KBM-7 (cell line): ENCODE measurements around the gene PPP4C.

Experiments
- DNase-seq: peaks from one replicate; pipeline ENCODE4 v3.0.0-alpha.2; 2015
- in situ Hi-C: fragments of 300-500 bp; cut with MboI; formaldehyde crosslinking; loops from 2 replicates; pipeline ENCODE4 v1.14.3; 2020; ENCODE audit warnings: low sequenced_read_pairs, low pct_unique_long_range_greater_than_20kb, mixed read lengths

PPP4C gene

GRCh38 chr16:30070490-30070889 is 5.3 kb upstream of the PPP4C start:
- in situ Hi-C loops = no loop called here

GRCh38 chr16:30076276-30076791 is 540 bp downstream of the PPP4C start:
- in situ Hi-C loops = no loop called here
- no peak for DNase-seq

More at GRCh38 chr16:30070490-30070889, 5.3 kb upstream of the PPP4C start:
- DNase-seq = no peak

GRCh38 chr16:30077656-30078055 is 1.9 kb downstream of the PPP4C start:
- in situ Hi-C loops = no loop called here

GRCh38 chr16:30078744-30079143 is 3.0 kb downstream of the PPP4C start:
- no peak for DNase-seq
- in situ Hi-C loops = no loop called here

More at GRCh38 chr16:30077656-30078055, 1.9 kb downstream of the PPP4C start:
- no peak for DNase-seq

GRCh38 chr16:30079480-30079879 is 3.7 kb downstream of the PPP4C start:
- in situ Hi-C loops = no loop called here
- DNase-seq = no peak

GRCh38 chr16:30082545-30083090 is 6.8 kb downstream of the PPP4C start:
- no peak for DNase-seq

GRCh38 chr16:30083216-30084055 is 7.6 kb downstream of the PPP4C start:
- DNase-seq = no peak
- in situ Hi-C loops = no loop called here

More at GRCh38 chr16:30082545-30083090, 6.8 kb downstream of the PPP4C start:
- in situ Hi-C loops = no loop called here

GRCh38 chr16:30084096-30084815 is 8.5 kb downstream of the PPP4C start:
- no peak for DNase-seq
- in situ Hi-C loops = no loop called here

GRCh38 chr16:30084816-30085159 is 9.0 kb downstream of the PPP4C start:
- in situ Hi-C loops = no loop called here
- no peak for DNase-seq

- in situ Hi-C loops = no loop called here
These were observed 9.5 kb downstream of the PPP4C start for GRCh38 chr16:30085247-30085646.

GRCh38 chr16:30085820-30086219 is 10.0 kb downstream of the PPP4C start:
- no peak for DNase-seq
- in situ Hi-C loops = no loop called here

More at GRCh38 chr16:30085247-30085646, 9.5 kb downstream of the PPP4C start:
- DNase-seq = no peak

GRCh38 chr16:30086291-30087140 is 10.7 kb downstream of the PPP4C start:
- in situ Hi-C loops = no loop called here
- DNase-seq = no peak

- in situ Hi-C loops = no loop called here
- DNase-seq = peak; percentile 71
These were observed 11.5 kb downstream of the PPP4C start for GRCh38 chr16:30087181-30087898.

GRCh38 chr16:30088237-30088831 is 12.5 kb downstream of the PPP4C start:
- in situ Hi-C loops = no loop called here

GRCh38 chr16:30088832-30089624 is 13.2 kb downstream of the PPP4C start:
- in situ Hi-C loops = no loop called here

More at GRCh38 chr16:30088237-30088831, 12.5 kb downstream of the PPP4C start:
- DNase-seq = no peak

GRCh38 chr16:30090610-30091331 is 15.0 kb downstream of the PPP4C start:
- in situ Hi-C loops = no loop called here
- DNase-seq = no peak

More at GRCh38 chr16:30088832-30089624, 13.2 kb downstream of the PPP4C start:
- DNase-seq = no peak
